SK-N-SH (cell line): Measurements from ENCODE around the gene CRACR2B. TPM values are rescaled to one million over a fixed set of nuclear protein-coding genes. Genes with fewer than 3 reads are reported as not detected.

Experiments used
- CTCF ChIA-PET: fragments of 300-600, 350-600 bp; formaldehyde crosslinking; extraction: SDS; loops from one replicate; lab custom pipeline; 2021; lab: Yijun Ruan, JAX
- POLR2A ChIA-PET: fragments of 350-600 bp; sonication (Branson Sonifier 250); formaldehyde crosslinking; extraction: SDS; loops from one replicate; lab custom pipeline; 2020; ENCODE audit warnings: antibody characterized with exemption, inconsistent platforms; lab: Yijun Ruan, JAX
- DNase-seq: peaks from one replicate; pipeline ENCODE4 v3.0.0; 2012
- H2AFZ ChIP-seq: fragments of 200-600 bp; sonication (generic); 2 replicates; pipeline ENCODE4 v1.8.1; 2016; ENCODE audit warnings: antibody characterized with exemption, mild to moderate bottlenecking, low read depth
- H3F3A ChIP-seq: fragments of 200-600 bp; sonication (generic); replicated peaks from 2 replicates; pipeline ENCODE3; 2016; ENCODE audit warnings: antibody characterized with exemption, mild to moderate bottlenecking; ENCODE audit not compliant: insufficient read depth
- H3K27ac ChIP-seq, 2 experiments: fragments of 200-500 bp in 1 of 2; fragments of 200-600 bp in 1 of 2; sonication (Bioruptor generic) in 1 of 2; sonication (generic), shearing (Covaris generic) in 1 of 2; 2 replicates each; pipeline versions ENCODE4 v1.5.1 to v1.6.1; 2014 to 2016; ENCODE audit warnings: low read depth in 2 of 2, inconsistent platforms in 1 of 2, low read length in 1 of 2, mild to moderate bottlenecking in 1 of 2, mixed read lengths in 1 of 2
- H3K27me3 ChIP-seq: fragments of 200-600 bp; sonication (generic), shearing (Covaris generic); 2 replicates; pipeline ENCODE4 v1.6.1; 2016; ENCODE audit warnings: mixed run types; ENCODE audit not compliant: insufficient read depth
- H3K36me3 ChIP-seq, 2 experiments: fragments of 200-500 bp in 1 of 2; fragments of 200-600 bp in 1 of 2; sonication (Bioruptor generic) in 1 of 2; sonication (generic) in 1 of 2; replicated peaks in 1 of 2; 2 replicates each; pipeline versions ENCODE3 to v1.5.1; 2014 to 2016; ENCODE audit warnings: low read length in 1 of 2, mild to moderate bottlenecking in 1 of 2; ENCODE audit not compliant: insufficient read depth in 2 of 2, control insufficient read depth in 1 of 2
- H3K4me1 ChIP-seq, 2 experiments: fragments of 200-500 bp in 1 of 2; fragments of 200-600 bp in 1 of 2; sonication (Bioruptor generic) in 1 of 2; sonication (generic), shearing (Covaris generic) in 1 of 2; 2 replicates each; pipeline versions ENCODE4 v1.5.1 to v1.6.1; 2014 to 2016; ENCODE audit warnings: low read depth in 1 of 2, low read length in 1 of 2, mixed run types in 1 of 2; ENCODE audit not compliant: insufficient read depth in 2 of 2, control insufficient read depth in 1 of 2
- H3K4me2 ChIP-seq: fragments of 200-600 bp; sonication (generic), shearing (Covaris generic); 2 replicates; pipeline ENCODE4 v1.6.1; 2017; ENCODE audit warnings: mixed run types
- H3K4me3 ChIP-seq, 2 experiments: fragments of 200-500 bp in 1 of 2; fragments of 200-600 bp in 1 of 2; sonication (Bioruptor generic) in 1 of 2; sonication (generic), shearing (Covaris generic) in 1 of 2; 2 replicates each; pipeline versions ENCODE4 v1.5.1 to v1.8.1; 2014 to 2016; ENCODE audit warnings: low read depth in 2 of 2, inconsistent platforms in 1 of 2, low read length in 1 of 2, mild to moderate bottlenecking in 1 of 2, mixed read lengths in 1 of 2, moderate library complexity in 1 of 2
- H3K79me2 ChIP-seq: fragments of 200-600 bp; sonication (generic); 2 replicates; pipeline ENCODE4 v1.8.1; 2017; ENCODE audit warnings: mild to moderate bottlenecking; ENCODE audit not compliant: insufficient read depth
- H3K9ac ChIP-seq: fragments of 200-600 bp; sonication (generic); 2 replicates; pipeline ENCODE4 v1.6.1; 2017; ENCODE audit warnings: mixed run types
- H3K9me2 ChIP-seq: fragments of 200-600 bp; sonication (generic); 2 replicates; pipeline ENCODE4 v1.6.1; 2017; ENCODE audit warnings: mixed run types
- H3K9me3 ChIP-seq: fragments of 200-600 bp; sonication (generic); 2 replicates; pipeline ENCODE4 v1.6.1; 2017; ENCODE audit warnings: mixed run types, mild to moderate bottlenecking, moderate library complexity
- H4K20me1 ChIP-seq: fragments of 200-600 bp; sonication (generic); 2 replicates; pipeline ENCODE4 v1.6.1; 2017; ENCODE audit warnings: mild to moderate bottlenecking, mixed run types; ENCODE audit not compliant: insufficient read depth
- ELF1 ChIP-seq: IDR thresholded peaks from 2 replicates; pipeline ENCODE4 v1.4.0; 2012
- EZH2phosphoT487 ChIP-seq: fragments of 200-600 bp; sonication (generic); IDR thresholded peaks from 2 replicates; pipeline ENCODE4 v1.6.1; 2017; ENCODE audit warnings: low read depth, mixed run types, mild to moderate bottlenecking, antibody characterized with exemption, moderate library complexity, borderline replicate concordance
- FOXJ3 ChIP-seq: sonication (generic); formaldehyde crosslinking; IDR thresholded peaks from 2 replicates; pipeline ENCODE4 v1.5.1; 2020; ENCODE audit warnings: mild to moderate bottlenecking, missing genetic modification reagents
- FOXM1 ChIP-seq: IDR thresholded peaks from 2 replicates; pipeline ENCODE4 v1.4.0; 2012; ENCODE audit warnings: low read depth, mild to moderate bottlenecking
- GATA2 ChIP-seq: sonication (generic); formaldehyde crosslinking; IDR thresholded peaks from 2 replicates; pipeline ENCODE4 v1.5.0; 2020; ENCODE audit warnings: mild to moderate bottlenecking, missing genetic modification reagents
- MEF2A ChIP-seq: IDR thresholded peaks from 2 replicates; pipeline ENCODE4 v1.4.0; 2012; ENCODE audit warnings: low read depth, borderline replicate concordance
- MXI1 ChIP-seq: IDR thresholded peaks from 2 replicates; pipeline ENCODE4 v1.6.1; 2012; ENCODE audit warnings: mild to moderate bottlenecking, low read depth, low read length, improper control_type of control experiment
- RCOR1 ChIP-seq: fragments of 150-350 bp; IDR thresholded peaks from 2 replicates; pipeline ENCODE4 v1.6.1; 2017; ENCODE audit warnings: antibody characterized with exemption, low read length
- RFX5 ChIP-seq: IDR thresholded peaks from 2 replicates; pipeline ENCODE4 v1.6.1; 2012; ENCODE audit warnings: mild to moderate bottlenecking, improper control_type of control experiment, low read length
- RXRA ChIP-seq: IDR thresholded peaks from 2 replicates; pipeline ENCODE4 v1.4.0; 2012; ENCODE audit warnings: low read depth, mild to moderate bottlenecking, borderline replicate concordance
- SIN3A ChIP-seq: IDR thresholded peaks from 2 replicates; pipeline ENCODE4 v1.6.1; 2012; ENCODE audit warnings: low read depth, mild to moderate bottlenecking, low read length, moderate library complexity, borderline replicate concordance
- USF1 ChIP-seq: IDR thresholded peaks from 2 replicates; pipeline ENCODE4 v1.4.0; 2012; ENCODE audit warnings: low read depth, borderline replicate concordance
- YY1 ChIP-seq: IDR thresholded peaks from 2 replicates; pipeline ENCODE4 v1.4.0; 2012; ENCODE audit warnings: low read depth, mild to moderate bottlenecking
- WGBS: methylation state at CpG from one replicate; pipeline ENCODE4 v1.1.6; 2017; ENCODE audit warnings: low lambda C conversion rate; 5-methylcytosine and 5-hydroxymethylcytosine counted together
- polyA plus RNA-seq, 3 experiments: library from polyadenylated mRNA; depleted of rRNA; stranded (reverse); fragments of >200 nt; gene quantifications; 2 replicates each; pipeline ENCODE4 v1.2.3, GENCODE V29; 2012
- TF ChIP-seq, protein P1 (sequence below): IDR thresholded peaks from 2 replicates; pipeline ENCODE4; 2012
- TF ChIP-seq, protein P2 (sequence below): IDR thresholded peaks from 2 replicates; pipeline ENCODE4 v1.4.0; 2012; ENCODE audit warnings: low read depth

The CRACR2B gene
- polyA plus RNA-seq, 1 of the 3 experiments (the other 2 are of a cell fraction), result 1.1 TPM

- H3K79me2 ChIP-seq, result no peaks in the 10 kb centered on the region
- ChIA-PET POLR2A (interaction anchor here (1.4 kb wide), 1 partner anchor 12 kb away, joined by 4 read pairs; no protein-coding TSS in a partner anchor), CTCF (interaction anchor here (0.7 to 2.5 kb wide), 3 partner anchors 22 to 27 kb away, joined by 3 to 8 read pairs (median 5); no protein-coding TSS in a partner anchor)
- H3K9ac ChIP-seq, result no peak overlapping the region
- H3K4me3 ChIP-seq, result no peak overlapping the region
- WGBS, result 77% methylated on average over 8 of the region's 9 CpGs
- TF ChIP-seq RXRA (no peak), EZH2phosphoT487 (no peak), MXI1 (no peak), USF1 (no peak), GATA2 (no peak), MEF2A (no peak), RCOR1 (no peak)
- TF ChIP-seq, protein P1, sequence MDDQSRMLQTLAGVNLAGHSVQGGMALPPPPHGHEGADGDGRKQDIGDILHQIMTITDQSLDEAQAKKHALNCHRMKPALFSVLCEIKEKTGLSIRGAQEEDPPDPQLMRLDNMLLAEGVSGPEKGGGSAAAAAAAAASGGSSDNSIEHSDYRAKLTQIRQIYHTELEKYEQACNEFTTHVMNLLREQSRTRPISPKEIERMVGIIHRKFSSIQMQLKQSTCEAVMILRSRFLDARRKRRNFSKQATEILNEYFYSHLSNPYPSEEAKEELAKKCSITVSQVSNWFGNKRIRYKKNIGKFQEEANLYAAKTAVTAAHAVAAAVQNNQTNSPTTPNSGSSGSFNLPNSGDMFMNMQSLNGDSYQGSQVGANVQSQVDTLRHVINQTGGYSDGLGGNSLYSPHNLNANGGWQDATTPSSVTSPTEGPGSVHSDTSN, result no peak
- TF ChIP-seq, protein P2, sequence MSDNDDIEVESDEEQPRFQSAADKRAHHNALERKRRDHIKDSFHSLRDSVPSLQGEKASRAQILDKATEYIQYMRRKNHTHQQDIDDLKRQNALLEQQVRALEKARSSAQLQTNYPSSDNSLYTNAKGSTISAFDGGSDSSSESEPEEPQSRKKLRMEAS, result no peak
- H3K9me2 ChIP-seq, result no peaks in the 10 kb centered on the region
- peaks cover 3% of the 10 kb centered on the region for H3F3A ChIP-seq
- peaks cover 7% of the 10 kb centered on the region; the same call in 1 of the 2 replicates for H4K20me1 ChIP-seq
- no peak for DNase-seq
- peaks cover 0 to 3% of the 10 kb centered on the region in 2 experiments for H3K36me3 ChIP-seq
- H3K27me3 ChIP-seq, result no peaks in the 10 kb centered on the region
- no peak overlapping the region for H3K27ac ChIP-seq
- no peaks in the 10 kb centered on the region for H3K9me3 ChIP-seq
- H3K4me1 ChIP-seq, result peaks cover 0 to 2% of the 10 kb centered on the region in 2 experiments; a peak in 1 of 4 replicates
- H2AFZ ChIP-seq, result no peak overlapping the region
- H3K4me2 ChIP-seq, result no peak overlapping the region
Measured at GRCh38 chr11:871472-871871, 43.8 kb downstream of the CRACR2B start.

DNA sequence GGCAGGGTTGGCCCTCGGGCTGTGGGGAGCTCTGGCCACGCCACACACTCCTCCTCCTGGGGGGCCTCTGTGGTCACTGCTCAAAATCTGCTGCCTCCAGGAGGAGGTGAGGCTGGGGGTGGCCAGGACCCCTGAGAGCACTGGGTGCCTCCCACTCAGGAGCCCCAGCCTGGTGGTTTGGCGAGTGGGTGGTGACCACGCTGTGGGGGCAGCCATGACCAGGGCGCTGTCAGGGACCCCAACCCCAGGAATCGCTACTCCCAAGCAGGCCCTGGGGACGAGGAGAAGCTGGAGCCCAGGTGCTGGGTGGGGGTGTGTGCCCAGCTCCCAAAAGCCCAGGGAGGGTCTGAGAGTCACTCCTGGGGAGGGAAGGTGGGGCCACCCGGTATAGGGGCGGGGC lies 45.1 kb downstream of the CRACR2B start:
- Histone ChIP-seq H3K4me1 (peaks cover 0 to 4% of the 10 kb centered on the region in 2 experiments; a peak in 1 of 4 replicates), H3K27ac (no peak overlapping the region), H3K4me2 (no peak overlapping the region), H3K9me3 (no peaks in the 10 kb centered on the region), H3F3A (no peaks in the 10 kb centered on the region), H3K79me2 (no peaks in the 10 kb centered on the region), H2AFZ (no peak overlapping the region), H3K9me2 (no peaks in the 10 kb centered on the region), H3K4me3 (no peak overlapping the region), H3K36me3 (no peaks in the 10 kb centered on the region), H3K9ac (no peak overlapping the region), H4K20me1 (no peaks in the 10 kb centered on the region), H3K27me3 (no peaks in the 10 kb centered on the region)
- POLR2A ChIA-PET, result interaction anchor here (1.1 kb wide), 1 partner anchor 13 kb away, joined by 5 read pairs; no protein-coding TSS in a partner anchor
- WGBS, result 100% methylated on average over 3 of the region's 9 CpGs
- CTCF ChIA-PET, result interaction anchor here (2.5 kb wide), 1 partner anchor 24 kb away, joined by 8 read pairs; no protein-coding TSS in a partner anchor
- TF ChIP-seq, protein P1, result no peak
- TF ChIP-seq YY1, result no peak
- no peak for TF ChIP-seq MXI1
- TF ChIP-seq FOXJ3, result no peak
- TF ChIP-seq, protein P2, result no peak
- TF ChIP-seq MEF2A, result no peak
- no peak for TF ChIP-seq RCOR1
- no peak for TF ChIP-seq RFX5
- TF ChIP-seq ELF1, result no peak
- no peak for TF ChIP-seq SIN3A
- TF ChIP-seq FOXM1, result no peak
- TF ChIP-seq, all 33 proteins: peak for 0
- DNase-seq, result no peak
